Subcutaneous adipose tissue (tissue), 4 donors: ENCODE measurements around the gene KRTAP10-2. TPM values are rescaled to one million over a fixed set of nuclear protein-coding genes. Genes with fewer than 3 reads are reported as not detected.

Experiments
- total RNA-seq, 4 donors: library from RNA; depleted of rRNA; stranded (reverse); fragments of >200 nt; gene quantifications; one replicate each; pipeline ENCODE4 v1.1.0, GENCODE V29; 2016
- TF ChIP-seq, protein P1 (sequence below): fragments of 450-650 bp; IDR thresholded peaks from one replicate; pipeline ENCODE4 v1.5.1; 2016; ENCODE audit warnings: low read depth, mild to moderate bottlenecking, control low read depth, antibody characterized with exemption, moderate library complexity

KRTAP10-2 gene
- total RNA-seq, 4 donors from 2014 or later: not detected

DNA sequence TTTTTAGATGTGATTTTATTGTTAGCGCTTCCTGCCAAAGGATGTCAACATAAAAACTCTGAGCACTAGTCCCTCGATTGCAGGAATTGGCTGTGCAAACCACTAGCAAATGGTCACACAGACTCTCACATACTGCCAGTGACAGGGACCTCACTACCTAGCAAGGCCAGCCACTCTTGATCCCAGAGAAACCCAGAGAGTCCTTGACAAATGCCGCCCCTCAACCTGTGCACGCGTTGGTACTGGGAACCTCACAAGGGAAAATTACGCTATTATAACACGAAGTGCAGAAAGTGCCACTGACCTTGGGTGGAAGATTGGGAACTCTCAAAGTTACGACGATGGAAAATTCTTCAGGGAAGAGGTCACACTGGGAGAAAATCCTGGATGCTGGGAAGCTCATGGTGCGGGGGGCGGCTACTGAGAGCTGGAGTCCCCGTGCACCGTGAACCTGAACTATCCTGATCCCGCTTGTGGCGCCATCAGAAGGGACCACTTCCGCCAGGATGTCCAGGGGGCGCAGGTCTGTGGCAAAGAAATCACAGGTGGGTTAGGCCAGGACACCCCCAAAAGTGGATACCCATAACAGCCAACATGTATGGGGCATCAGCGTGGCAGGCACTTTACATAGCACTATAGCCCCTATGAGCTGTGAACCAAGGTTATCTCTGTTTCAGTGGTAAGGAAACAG is 16.3 kb upstream of the KRTAP10-2 start:
- TF ChIP-seq, protein P1, sequence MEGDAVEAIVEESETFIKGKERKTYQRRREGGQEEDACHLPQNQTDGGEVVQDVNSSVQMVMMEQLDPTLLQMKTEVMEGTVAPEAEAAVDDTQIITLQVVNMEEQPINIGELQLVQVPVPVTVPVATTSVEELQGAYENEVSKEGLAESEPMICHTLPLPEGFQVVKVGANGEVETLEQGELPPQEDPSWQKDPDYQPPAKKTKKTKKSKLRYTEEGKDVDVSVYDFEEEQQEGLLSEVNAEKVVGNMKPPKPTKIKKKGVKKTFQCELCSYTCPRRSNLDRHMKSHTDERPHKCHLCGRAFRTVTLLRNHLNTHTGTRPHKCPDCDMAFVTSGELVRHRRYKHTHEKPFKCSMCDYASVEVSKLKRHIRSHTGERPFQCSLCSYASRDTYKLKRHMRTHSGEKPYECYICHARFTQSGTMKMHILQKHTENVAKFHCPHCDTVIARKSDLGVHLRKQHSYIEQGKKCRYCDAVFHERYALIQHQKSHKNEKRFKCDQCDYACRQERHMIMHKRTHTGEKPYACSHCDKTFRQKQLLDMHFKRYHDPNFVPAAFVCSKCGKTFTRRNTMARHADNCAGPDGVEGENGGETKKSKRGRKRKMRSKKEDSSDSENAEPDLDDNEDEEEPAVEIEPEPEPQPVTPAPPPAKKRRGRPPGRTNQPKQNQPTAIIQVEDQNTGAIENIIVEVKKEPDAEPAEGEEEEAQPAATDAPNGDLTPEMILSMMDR: no peak

DNA sequence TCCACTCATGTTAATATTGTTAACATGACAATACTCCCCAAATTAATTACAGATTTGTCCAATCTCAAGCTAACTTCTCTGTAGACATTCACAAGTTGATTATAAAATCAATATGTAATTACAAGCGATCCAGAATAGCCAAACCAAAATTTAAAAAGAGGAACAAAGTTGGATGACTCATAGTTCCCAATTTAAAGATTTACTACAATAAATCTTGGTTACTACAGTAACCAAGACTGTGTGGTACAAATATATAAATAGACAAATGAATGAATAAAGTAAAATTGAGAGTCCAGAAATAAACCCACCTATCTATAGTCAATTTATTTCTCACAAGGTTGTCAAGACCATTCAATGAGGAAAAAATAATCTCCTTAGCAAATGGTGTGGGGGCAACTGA is 15.1 kb upstream of the KRTAP10-2 start:
- TF ChIP-seq, protein P1: no peak

DNA sequence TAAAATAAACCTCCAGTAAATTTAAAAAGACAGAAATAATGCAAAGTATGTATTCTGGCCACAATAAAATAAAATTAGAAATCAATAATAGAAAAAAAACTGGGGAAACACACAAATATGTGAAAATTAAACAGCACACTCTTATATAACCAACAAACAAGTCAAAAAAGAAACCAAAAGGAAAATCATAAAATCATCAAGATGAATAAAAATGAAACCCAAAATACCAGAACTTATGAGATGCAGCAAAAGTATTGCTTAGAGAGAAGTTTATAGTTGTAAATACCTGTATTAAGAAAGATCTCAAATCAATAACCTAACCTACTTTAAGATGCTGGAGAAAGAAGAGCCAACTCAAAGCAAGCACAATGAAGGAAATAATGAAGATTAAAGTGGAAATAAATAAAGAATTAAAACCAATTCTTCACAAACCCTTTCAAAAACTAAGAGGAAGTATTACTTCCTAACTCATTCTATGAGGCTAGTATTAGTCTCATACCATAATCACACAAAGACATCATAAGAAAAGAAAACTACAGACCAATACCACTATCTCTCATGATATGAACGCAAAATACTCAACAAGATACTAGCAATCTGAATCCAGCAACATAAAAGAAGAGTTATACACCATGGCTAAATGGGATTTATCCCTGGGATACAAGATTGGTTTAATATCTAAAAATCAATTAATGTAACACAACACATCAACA is 13.7 kb upstream of the KRTAP10-2 start:
- TF ChIP-seq, protein P1: no peak

DNA sequence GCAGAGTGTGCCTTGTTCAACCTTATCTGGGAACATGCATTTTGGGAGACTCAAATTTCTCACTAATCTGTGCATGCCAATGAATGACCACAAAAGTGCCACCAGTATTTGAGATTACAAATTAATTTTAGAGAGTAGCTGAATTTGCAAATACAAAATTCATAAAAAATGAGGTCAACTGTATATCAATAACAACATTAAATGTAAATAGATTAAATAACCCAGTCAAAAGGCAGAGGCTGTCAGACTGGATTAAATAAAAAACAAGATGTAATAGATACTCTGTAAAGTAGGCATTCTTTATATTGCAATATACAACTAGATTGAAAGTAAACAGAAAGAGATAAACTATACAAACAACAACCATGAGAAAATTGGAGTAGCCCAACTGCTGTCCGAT is 12.8 kb upstream of the KRTAP10-2 start:
- TF ChIP-seq, protein P1: no peak

DNA sequence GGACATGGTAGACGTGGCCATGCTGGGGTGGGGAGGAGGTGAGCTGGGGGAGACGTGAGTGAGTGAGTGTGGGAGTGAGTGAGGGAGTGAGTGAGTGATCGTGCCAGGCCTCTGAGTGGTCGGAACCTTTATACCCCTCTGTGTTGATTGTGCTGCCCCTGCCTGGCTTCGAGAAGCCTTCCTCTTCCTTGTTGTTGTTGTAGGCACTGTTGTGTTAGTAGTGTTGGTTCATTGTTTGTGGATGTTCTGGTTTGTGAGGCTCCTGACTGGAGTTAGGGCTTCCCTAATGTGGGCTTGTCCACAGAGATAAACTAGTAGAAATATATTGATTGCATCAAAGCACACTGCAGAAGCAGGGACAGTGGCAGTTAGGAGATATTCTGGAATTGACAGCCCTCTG is 7.4 kb upstream of the KRTAP10-2 start, which contains the start of gene KRTAP10-3:
Gene KRTAP10-3 (minus strand): TSS at position 101 of the 400 bp plus-strand sequence. CDS start 80 bp downstream, at position 21.
- TF ChIP-seq, protein P1: no peak

DNA sequence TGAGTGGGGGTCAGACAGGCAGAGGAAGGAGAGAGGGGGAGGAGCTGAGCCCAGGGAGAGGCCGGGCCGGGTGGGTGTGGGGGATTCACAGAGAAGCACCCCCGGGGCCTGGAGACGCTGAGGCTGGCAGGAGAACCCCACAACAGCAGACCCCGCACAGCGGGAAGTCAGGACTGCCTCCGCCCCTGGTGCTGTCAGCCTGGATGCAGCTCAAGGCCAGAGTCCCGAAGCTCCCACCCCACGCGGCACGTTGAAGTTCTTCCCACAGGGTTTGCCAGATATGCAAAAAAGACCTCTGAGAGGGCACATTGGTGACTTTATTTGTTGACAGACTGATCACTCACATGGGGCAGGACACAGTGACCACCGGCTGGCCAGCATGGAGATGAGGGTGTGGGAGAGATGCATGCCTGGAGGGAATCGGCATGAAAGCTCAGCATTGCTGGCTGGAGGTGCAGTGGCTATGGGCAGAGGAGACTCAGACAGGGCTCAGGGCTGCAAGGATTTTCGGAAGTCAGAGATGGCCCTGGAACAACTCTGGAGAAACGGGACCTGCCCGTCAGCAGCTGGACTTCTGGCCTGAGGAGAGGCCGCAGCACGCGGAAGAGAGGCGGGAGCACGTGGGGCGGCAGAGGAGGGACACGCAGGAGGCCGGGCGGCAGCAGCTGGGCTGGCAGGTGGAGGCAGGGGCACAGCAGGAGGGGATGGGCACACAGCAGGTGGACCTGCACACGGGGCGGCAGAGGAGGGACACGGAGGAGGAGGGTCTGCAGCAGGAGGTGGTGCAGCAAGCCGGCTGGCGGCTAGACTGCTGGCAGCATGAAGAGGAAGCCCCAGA is 6.4 kb upstream of the KRTAP10-2 start:
- TF ChIP-seq, protein P1: no peak

DNA sequence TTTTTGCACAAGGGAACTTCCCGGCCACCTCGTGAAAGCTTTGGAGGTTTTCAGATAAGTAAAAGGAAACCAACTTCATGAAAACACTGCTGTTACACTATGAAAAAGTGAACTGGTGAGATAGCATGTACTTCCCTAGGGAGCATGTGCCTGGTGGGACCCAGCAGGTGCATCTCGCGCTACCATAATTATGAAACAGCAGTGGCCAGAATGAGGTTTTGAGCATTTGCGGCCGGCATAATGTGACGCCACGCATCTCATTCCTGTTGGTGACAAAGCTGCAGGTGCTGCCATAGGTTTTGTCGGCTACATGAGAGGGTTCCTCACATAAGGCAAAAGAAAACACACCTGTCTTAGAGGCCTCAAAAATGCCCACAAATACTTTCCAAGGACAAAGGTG is 5.6 kb upstream of the KRTAP10-2 start:
- TF ChIP-seq, protein P1: no peak
